NB4 (cell line): Measurements from ENCODE around the gene KCNMB3.

Experiments
- DNase-seq: peaks from one replicate; pipeline ENCODE4 v3.0.0; 2010; ENCODE audit warnings: low read depth
- H3K4me3 ChIP-seq: one replicate; pipeline ENCODE4 v1.5.1; 2011; ENCODE audit warnings: mild to moderate bottlenecking, low read depth, low read length, moderate library complexity
- MYC ChIP-seq: IDR thresholded peaks from 2 replicates; pipeline ENCODE4 v1.6.1; 2011; ENCODE audit warnings: low read depth, low read length
- POLR2A ChIP-seq: IDR thresholded peaks from 2 replicates; pipeline ENCODE4 v1.6.1; 2011; ENCODE audit warnings: mild to moderate bottlenecking; ENCODE audit not compliant: insufficient read length; ENCODE audit errors: extremely low read depth
- TF ChIP-seq, protein P1 (sequence below): IDR thresholded peaks from one replicate; pipeline ENCODE4 v1.5.1; 2012; ENCODE audit warnings: low read depth, low read length
- TF ChIP-seq, protein P2 (sequence below): IDR thresholded peaks from 2 replicates; pipeline ENCODE4 v1.6.1; 2011; ENCODE audit warnings: low read depth, low read length

KCNMB3 gene

DNA sequence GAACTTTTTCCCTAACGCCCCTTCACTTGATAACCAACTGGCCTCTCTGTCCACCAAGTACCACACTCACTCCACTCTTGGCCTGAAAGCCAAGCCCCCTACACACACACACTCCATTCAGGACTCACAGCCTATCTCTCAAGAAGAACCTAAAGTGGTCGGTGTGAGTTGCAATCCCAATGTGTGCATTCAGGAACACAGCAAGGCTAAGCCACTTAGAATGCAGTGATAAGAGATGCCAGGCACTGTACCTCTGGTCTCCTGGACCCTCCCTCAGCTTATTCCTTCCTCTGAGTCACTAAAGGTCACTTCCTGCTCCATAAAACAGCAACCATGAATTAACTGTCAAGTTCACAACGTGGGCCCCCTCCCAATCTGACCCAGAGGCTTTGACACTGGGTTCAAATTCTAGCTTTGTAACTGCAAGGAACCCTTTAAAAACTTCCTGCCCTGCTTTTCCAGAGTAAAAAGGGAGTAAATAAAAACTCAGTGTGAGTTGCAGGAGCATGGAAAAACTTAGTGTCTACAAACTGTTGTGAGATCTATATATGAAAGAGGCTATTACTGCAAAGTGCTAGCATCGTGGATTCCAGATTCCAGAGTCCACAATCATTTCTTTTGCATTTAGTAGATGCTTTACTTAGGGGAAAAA, 17.6 kb upstream of the KCNMB3 start:
- TF ChIP-seq, protein P1, sequence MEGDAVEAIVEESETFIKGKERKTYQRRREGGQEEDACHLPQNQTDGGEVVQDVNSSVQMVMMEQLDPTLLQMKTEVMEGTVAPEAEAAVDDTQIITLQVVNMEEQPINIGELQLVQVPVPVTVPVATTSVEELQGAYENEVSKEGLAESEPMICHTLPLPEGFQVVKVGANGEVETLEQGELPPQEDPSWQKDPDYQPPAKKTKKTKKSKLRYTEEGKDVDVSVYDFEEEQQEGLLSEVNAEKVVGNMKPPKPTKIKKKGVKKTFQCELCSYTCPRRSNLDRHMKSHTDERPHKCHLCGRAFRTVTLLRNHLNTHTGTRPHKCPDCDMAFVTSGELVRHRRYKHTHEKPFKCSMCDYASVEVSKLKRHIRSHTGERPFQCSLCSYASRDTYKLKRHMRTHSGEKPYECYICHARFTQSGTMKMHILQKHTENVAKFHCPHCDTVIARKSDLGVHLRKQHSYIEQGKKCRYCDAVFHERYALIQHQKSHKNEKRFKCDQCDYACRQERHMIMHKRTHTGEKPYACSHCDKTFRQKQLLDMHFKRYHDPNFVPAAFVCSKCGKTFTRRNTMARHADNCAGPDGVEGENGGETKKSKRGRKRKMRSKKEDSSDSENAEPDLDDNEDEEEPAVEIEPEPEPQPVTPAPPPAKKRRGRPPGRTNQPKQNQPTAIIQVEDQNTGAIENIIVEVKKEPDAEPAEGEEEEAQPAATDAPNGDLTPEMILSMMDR = no peak
- TF ChIP-seq POLR2A = peak; percentile 36
- DNase-seq = peak; percentile 72

DNA sequence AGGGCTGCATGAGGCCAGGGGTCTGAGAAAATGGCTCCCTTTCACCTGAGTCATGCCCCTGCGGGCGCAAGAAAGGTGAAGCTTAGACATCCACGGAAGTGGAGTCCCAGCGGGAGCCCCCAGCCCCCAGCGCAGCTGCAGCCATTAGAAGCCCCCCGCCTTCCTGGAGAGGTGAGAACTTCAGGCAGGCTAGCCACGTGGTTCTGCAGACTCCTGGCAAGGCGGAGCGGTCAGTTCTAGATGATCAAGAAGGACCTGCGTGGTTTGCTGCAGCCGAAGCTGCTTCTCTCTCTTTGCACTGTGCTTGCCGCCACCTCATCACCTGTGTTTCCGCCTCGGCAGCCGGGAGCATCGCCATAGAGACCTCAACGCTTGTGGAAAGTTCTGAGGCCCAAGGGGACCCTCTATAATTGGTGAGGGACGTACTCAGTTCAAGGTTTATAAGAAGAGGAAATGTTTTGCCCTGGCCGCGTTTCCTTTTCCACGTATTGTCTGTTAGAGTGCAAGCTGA, 15.8 kb upstream of the KCNMB3 start:
- peak; percentile 39; the same call in 1 of the 2 replicates for TF ChIP-seq MYC
- TF ChIP-seq, protein P1 = no peak
- TF ChIP-seq POLR2A = no peak
- TF ChIP-seq, protein P2, sequence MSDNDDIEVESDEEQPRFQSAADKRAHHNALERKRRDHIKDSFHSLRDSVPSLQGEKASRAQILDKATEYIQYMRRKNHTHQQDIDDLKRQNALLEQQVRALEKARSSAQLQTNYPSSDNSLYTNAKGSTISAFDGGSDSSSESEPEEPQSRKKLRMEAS = peak; percentile 73
- H3K4me3 ChIP-seq = no peak overlapping the region
- DNase-seq = peak; percentile 33

More for the DNA sequence above, 17.6 kb upstream of the KCNMB3 start:
- H3K4me3 ChIP-seq = no peak overlapping the region

DNA sequence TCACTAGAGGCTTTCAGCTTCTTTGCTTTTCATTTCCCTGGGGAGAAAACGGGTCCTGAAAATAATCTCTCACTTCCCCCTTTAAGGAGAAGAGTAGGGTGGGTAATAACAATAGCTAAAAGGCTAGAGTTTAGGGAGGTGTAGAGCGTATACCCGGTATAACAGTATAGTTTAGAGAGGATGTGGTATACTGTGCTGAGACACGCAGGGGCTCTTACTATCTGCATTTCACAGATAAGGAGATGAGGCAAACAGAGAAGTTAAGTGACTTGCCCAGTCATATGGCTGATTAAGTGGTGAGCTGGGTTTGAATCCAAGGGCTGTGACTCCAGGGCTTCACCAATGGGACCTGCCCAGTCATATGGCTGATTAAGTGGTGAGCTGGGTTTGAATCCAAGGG, 15.0 kb upstream of the KCNMB3 start:
- peak; percentile 66 for DNase-seq
- no peak overlapping the region for H3K4me3 ChIP-seq

DNA sequence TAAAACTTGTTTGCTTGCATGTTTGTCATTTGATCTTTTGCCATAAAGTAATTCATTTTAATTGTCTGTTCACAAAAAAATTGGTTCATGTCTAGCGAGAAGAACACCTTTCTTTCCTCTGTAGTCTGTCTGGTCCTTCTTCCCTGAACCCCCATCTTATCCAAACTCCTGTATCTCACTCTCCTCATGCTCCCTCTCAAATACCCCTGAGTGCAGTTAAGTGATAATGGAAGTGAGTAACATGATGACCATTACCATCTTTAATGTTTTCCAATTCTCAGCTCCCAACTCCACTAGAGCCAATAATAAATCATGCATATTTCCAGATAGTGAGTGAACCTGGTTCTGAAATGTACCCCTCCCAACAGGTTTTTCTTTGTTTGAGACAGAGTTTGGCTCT, 14.2 kb upstream of the KCNMB3 start:
- no peak overlapping the region for H3K4me3 ChIP-seq
- TF ChIP-seq, protein P1 = no peak
- TF ChIP-seq POLR2A (no peak), MYC (no peak)
- TF ChIP-seq, protein P2 = no peak
- DNase-seq = no peak

More for the DNA sequence above, 15.0 kb upstream of the KCNMB3 start:
- no peak for TF ChIP-seq MYC
- TF ChIP-seq, protein P1 = no peak

DNA sequence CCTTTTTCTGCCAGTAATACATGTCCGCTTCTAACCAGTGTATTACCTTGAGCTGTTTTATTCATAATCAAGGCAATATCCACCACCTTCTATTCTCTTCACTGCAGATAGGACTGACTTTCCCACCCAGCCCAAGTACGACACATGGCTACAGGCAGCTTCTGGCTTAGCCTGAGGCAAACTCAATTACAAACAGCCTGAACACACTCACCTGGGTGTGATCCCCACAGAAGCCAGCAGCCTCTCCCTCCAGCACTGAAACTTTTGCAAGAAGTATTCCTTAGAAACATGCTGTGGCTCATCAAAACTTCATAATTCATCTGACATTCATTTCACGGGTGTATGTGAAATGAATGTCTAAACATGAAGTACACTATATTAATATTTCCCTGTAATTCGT, 13.5 kb upstream of the KCNMB3 start:
- DNase-seq = no peak
- no peak overlapping the region for H3K4me3 ChIP-seq
- TF ChIP-seq MYC (no peak), POLR2A (no peak)
- TF ChIP-seq, protein P2 = no peak
- TF ChIP-seq, protein P1 = no peak

DNA sequence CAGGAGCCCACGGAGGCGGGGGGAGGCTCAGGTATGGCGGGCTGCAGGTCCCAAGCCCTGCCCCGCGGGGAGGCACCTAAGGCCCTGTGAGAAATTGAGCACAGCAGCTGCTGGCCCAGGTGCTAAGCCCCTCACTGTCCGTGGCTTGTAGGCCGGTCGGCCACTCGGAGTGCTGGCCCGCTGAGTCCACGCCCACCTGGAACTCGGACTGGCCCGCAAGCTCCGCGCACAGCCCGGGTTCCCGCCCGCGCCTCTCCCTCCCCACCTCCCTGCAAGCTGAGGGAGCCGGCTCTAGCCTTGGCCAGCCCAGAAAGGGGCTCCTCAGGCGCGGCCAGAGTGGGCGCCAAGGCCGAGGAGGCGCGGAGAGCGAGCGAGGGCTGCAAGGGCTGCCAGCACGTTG, 12.2 kb upstream of the KCNMB3 start:
- H3K4me3 ChIP-seq = no peak overlapping the region
- no peak for DNase-seq
- TF ChIP-seq, protein P1 = no peak
- TF ChIP-seq, protein P2 = no peak
- no peak for TF ChIP-seq MYC
- no peak for TF ChIP-seq POLR2A
